Fibroblast of pulmonary artery (primary cell): Measurements from ENCODE around the gene NBEAL1.
A peak's percentile ranks its signal among the peaks of the same experiment; 100 is the strongest.
"Not testable (repeated sequence)": the region's sequence is repeated elsewhere in the genome, so short reads cannot be mapped to it uniquely, and the experiment has no call there.

ENCODE experiments used
- DNase-seq: peaks from one replicate; pipeline ENCODE4 v3.0.0-alpha.2; 2010; ENCODE audit warnings: low read depth
- H3K4me3 ChIP-seq: replicated peaks from 2 replicates; pipeline ENCODE4 v1.5.1; 2011; ENCODE audit warnings: low read depth, mild to moderate bottlenecking, control low read depth, low read length, moderate library complexity
- TF ChIP-seq, protein P1 (sequence below): IDR thresholded peaks from 2 replicates; pipeline ENCODE4 v1.5.1; 2011; ENCODE audit warnings: mild to moderate bottlenecking, control low read depth, low read length, inconsistent platforms; ENCODE audit errors: missing control alignments

The NBEAL1 gene

DNA sequence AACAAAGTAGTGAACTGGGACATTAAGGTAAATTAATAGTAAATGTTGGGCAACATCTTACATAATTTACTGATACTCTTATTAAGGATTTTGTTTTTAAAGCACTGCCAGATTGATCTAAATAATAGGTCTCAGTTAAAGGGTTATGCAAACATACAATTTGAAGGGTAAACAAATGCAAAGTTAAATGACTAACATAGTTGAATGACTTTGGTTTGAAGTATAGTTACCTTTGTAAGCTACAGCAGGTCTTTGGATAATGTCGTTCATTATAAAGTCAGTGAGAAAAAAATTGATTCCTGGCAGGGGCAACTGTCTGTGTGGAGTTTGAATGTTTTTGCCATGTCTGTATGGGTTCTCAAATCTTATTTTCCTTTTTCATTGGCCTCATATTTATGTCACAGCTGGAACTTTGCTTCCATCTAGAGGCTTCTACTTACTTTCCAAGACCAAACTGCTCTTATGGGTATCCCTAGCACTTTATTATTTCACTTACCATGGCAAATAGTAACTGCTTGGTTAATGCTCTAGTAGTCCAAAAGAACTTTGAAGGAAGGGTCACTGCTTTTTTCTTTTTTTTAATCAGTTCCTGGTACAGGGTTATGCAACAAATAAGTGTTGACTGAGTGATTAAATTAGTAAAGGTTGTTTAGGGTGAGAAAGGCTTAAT lies 107.8 kb downstream of the NBEAL1 start:
- H3K4me3 ChIP-seq, result no peak overlapping the region
- DNase-seq, result peak; percentile 21
- TF ChIP-seq, protein P1, sequence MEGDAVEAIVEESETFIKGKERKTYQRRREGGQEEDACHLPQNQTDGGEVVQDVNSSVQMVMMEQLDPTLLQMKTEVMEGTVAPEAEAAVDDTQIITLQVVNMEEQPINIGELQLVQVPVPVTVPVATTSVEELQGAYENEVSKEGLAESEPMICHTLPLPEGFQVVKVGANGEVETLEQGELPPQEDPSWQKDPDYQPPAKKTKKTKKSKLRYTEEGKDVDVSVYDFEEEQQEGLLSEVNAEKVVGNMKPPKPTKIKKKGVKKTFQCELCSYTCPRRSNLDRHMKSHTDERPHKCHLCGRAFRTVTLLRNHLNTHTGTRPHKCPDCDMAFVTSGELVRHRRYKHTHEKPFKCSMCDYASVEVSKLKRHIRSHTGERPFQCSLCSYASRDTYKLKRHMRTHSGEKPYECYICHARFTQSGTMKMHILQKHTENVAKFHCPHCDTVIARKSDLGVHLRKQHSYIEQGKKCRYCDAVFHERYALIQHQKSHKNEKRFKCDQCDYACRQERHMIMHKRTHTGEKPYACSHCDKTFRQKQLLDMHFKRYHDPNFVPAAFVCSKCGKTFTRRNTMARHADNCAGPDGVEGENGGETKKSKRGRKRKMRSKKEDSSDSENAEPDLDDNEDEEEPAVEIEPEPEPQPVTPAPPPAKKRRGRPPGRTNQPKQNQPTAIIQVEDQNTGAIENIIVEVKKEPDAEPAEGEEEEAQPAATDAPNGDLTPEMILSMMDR, result peak; percentile 12

DNA sequence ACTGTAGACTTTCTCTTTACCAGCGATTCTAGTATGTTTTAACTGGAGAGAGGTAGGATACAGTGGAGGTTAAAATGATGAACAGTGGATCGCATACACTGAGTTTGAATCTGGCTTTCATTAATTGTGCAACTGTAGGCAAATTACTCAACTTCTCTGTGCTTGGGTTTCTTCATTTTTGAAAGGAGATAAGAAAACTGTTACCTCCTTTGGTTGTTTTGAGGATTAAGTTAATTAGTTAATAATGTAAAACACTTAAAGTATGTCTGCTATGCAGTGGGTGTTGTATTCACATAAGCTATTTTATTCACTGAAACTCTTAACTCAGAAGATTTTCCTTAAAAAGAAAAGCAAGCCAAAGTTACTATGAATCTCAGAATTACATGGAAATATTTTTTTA lies 112.3 kb downstream of the NBEAL1 start:
- TF ChIP-seq, protein P1, result no peak
- DNase-seq, result no peak

DNA sequence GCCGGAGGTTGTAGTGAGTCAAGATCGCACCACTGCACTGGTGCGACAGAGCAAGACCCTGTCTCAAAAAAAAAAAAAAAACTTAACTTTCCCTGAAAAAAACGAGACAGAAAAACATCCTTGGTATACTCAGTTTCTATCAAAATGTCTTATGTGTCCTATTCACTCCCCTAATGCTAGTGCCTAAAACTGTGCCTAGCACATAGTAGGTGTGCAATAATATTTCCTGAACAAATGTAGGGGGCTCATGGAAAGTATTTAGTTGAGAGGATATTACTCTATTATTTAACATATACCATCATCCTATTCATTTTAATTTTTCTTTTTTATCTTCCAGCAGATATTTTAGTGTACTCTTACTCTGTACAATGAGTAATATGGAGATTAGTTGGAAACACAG lies 120.4 kb downstream of the NBEAL1 start:
- TF ChIP-seq, protein P1, result no peak
- H3K4me3 ChIP-seq, result no peak overlapping the region
- DNase-seq, result no peak

More for the DNA sequence above, 112.3 kb downstream of the NBEAL1 start:
- H3K4me3 ChIP-seq, result no peak overlapping the region

DNA sequence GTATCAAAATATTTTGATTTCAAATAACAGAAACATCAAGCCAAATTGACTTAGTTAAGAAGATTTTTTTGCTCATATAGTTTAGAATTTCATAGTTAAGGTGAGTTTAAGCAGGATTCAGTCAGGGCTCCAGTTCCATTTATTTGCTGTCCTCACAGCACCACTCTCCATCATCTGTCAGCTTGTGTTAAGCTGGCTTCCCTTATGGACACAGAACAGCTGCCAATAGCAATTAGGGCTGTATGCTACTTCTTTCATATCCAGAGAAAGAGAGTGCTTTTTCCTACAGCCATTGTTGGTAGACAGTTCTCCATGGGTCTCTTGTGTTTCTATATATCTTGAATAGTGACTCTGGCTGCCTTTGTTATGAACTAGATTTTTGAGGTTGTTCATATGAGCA lies 128.7 kb downstream of the NBEAL1 start:
- no peak overlapping the region for H3K4me3 ChIP-seq
- TF ChIP-seq, protein P1, result no peak
- no peak for DNase-seq

DNA sequence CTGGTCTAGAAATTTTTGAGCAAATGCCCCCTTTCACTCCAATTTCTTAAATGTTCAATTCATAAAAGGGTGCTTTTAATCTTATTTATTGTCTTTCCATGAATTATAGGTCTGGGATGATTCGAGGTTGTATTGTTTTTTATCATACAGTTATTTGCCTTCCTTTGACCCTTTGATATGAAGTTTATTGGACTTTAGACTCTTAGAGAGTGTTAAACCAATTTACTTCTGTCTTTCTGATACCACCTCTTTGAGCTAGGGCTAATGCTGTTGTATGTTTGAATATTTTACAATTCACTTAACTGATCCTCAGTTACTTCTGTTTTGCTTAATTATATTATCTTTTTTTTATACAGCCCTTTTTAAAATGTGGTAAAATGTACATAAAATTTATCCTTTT lies 134.5 kb downstream of the NBEAL1 start:
- TF ChIP-seq, protein P1, result no peak

DNA sequence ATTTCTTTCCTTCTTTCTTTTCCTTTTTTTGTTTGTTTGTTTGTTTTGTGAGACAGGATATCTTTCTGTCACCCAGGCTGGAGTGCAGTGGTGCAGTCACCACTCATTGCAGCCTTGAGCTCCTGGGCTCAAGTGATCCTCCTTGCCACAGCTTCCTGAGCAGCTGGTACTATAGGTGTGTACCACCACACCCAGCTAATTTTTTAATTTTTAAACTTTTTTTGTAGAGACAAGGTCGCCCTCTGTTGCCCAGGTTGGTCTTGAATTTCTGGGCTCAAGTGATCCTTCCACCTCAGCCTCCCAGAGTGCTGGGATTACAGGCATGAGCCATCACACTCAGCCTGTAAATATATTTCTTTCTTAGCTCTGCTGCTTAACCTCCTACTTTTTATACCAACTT lies 140.7 kb downstream of the NBEAL1 start:
- DNase-seq, result no peak
- TF ChIP-seq, protein P1, result no peak
- H3K4me3 ChIP-seq, result no peak overlapping the region

More for the DNA sequence above, 134.5 kb downstream of the NBEAL1 start:
- DNase-seq, result no peak
- no peak overlapping the region for H3K4me3 ChIP-seq

DNA sequence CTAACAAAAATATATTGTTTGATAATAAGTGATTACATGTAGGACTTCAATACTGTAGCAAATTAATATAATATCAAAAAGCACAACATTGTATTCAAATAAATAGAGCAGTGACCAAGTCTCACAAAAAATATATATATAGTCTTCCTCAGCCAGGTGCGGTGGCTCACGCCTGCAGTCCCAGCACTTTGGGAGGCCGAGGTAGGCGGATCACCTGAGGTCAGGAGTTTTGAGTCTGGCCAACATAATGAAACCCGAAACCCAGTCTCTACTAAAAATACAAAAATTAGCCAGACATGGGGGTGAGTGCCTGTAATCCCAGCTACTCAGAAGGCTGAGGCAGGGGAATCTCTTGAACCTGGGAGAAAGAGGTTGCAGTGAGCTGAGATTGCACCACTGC lies 148.0 kb downstream of the NBEAL1 start:
- not testable (repeated sequence) for H3K4me3 ChIP-seq, DNase-seq
